Muscle layer of colon (tissue), 2 donors: ENCODE results near the gene PRDM1.
"Not testable (repeated sequence)": the region's sequence is repeated elsewhere in the genome, so short reads cannot be mapped to it uniquely, and the experiment has no call there.

ENCODE experiments used
- H3K27ac ChIP-seq: one replicate; pipeline ENCODE4 v1.7.0; 2013; ENCODE audit warnings: low read depth, mild to moderate bottlenecking, low read length, moderate library complexity
- H3K27me3 ChIP-seq, 2 donors: one replicate each; pipeline ENCODE4 v1.7.0; 2013; ENCODE audit warnings: low read length in 2 of 2, mild to moderate bottlenecking in 2 of 2; ENCODE audit not compliant: insufficient read depth in 2 of 2, control insufficient read depth in 1 of 2
- H3K36me3 ChIP-seq: one replicate; pipeline ENCODE4 v1.7.0; 2013; ENCODE audit warnings: mild to moderate bottlenecking, low read length; ENCODE audit not compliant: insufficient read depth
- H3K4me1 ChIP-seq: one replicate; pipeline ENCODE4 v1.7.0; 2013; ENCODE audit warnings: mild to moderate bottlenecking, low read length; ENCODE audit not compliant: insufficient read depth
- H3K4me3 ChIP-seq, 2 donors: one replicate each; pipeline ENCODE4 v1.7.0; 2013; ENCODE audit warnings: low read length in 2 of 2, low read depth in 1 of 2, mild to moderate bottlenecking in 1 of 2, moderate library complexity in 1 of 2
- H3K9ac ChIP-seq: one replicate; pipeline ENCODE4 v1.7.0; 2013; ENCODE audit warnings: low read length
- H3K9me3 ChIP-seq: one replicate; pipeline ENCODE4 v1.7.0; 2013; ENCODE audit warnings: mild to moderate bottlenecking, low read length
- donor health status: abdominal sarcoma.
- donor health status: Adenocarcinoma of cecum.

PRDM1 gene

DNA sequence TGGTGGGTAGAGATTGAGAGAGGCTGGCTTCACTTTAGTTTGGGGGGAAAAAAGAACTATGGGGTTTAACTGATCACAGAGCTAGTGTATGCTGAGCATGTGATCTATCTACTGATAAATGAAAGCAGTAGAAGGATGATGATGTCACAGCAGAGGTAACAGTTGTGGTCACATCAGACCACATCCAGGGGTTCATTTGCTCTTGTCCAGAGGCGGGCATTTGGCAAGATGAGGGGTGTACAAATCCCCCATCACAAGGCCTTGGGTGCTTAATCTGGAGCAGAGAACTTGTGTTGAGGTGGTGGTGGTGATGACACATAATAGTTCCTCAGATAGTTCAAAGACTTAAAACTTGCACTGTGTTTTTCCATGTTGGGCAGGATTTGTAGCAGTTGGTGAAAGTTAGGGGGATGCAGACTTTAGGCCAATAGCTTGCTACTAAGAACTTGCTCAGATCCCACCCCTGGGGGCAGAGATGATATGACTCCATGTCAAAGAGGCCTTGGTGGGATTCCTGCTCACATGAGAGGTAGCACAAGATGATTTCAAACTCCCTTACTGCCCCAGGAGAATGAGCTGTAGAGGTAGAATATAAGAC, 63.4 kb downstream of the PRDM1 start:
- Histone ChIP-seq H3K9me3 (no peaks in the 10 kb centered on the region), H3K36me3 (no peaks in the 10 kb centered on the region), H3K4me3 (no peak overlapping the region), H3K27me3 (no peaks in the 10 kb centered on the region), H3K27ac (no peak overlapping the region), H3K4me1 (no peaks in the 10 kb centered on the region), H3K9ac (no peak overlapping the region)

DNA sequence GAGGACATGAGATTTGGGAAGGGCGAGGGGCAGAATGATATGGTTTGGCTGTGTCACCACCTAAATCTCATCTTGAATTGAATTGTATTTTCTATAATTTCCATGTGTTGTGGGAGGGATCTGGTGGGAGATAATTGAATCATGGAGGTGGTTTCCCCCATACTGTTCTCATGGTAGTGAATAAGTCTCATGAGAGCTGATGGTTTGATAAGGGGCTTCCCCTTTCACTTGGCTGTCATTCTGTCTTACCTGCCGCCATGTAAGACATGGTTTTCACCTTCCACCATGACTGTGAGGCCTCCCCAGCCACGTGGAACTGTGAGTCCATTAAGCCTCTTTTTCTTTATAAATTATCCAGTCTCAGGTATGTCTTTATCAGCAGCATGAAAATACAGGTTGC, 66.3 kb downstream of the PRDM1 start:
- H3K9me3 ChIP-seq, H3K4me3 ChIP-seq, H3K4me1 ChIP-seq, H3K9ac ChIP-seq, H3K27ac ChIP-seq, H3K27me3 ChIP-seq, H3K36me3 ChIP-seq: not testable (repeated sequence)

DNA sequence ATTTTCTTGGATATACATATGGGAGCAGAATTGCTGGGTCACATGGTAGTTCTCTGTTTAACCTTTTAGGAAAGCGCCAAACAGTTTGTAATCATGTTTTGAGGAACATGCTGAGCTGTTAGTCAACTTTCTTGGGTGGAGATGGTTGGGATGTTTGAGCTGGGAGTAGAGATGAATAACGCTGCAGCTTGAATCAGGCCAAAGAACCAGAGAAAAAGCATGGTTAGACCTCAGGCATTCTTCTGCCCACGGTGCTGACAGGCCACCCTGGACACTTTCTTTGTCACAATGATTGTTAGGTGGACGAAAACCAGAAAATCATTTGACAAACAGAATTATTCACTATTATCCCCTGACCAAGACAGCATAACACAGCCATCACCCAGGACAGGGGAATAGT, 66.8 kb downstream of the PRDM1 start:
- H3K4me1 ChIP-seq: no peaks in the 10 kb centered on the region
- H3K27me3 ChIP-seq: no peaks in the 10 kb centered on the region
- H3K36me3 ChIP-seq: no peaks in the 10 kb centered on the region
- H3K4me3 ChIP-seq: no peak overlapping the region
- H3K9ac ChIP-seq: no peak overlapping the region
- H3K9me3 ChIP-seq: no peaks in the 10 kb centered on the region
- no peak overlapping the region for H3K27ac ChIP-seq

DNA sequence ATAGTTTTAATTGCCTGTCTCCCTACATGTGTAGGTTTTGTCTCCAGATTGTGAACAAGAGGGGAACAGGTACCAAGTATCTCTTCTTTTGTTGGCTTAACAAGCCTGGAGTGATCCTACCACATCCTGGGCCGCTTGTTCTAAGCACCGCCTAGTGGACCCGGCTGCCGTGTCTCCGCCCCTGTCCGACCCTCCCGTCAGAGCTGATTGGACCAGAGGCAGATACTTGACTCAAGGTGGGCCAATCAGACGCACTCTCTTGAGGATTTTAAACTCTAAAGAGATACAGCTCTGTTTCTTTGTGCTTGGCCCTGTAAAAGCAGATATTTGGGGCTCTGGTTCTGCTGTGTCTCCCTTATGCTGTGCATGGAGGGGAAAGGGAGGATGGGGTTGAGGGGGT, 68.2 kb downstream of the PRDM1 start:
- Histone ChIP-seq H3K36me3 (no peaks in the 10 kb centered on the region), H3K27me3 (no peaks in the 10 kb centered on the region), H3K4me3 (no peak overlapping the region), H3K9me3 (no peaks in the 10 kb centered on the region), H3K9ac (no peak overlapping the region), H3K4me1 (no peaks in the 10 kb centered on the region), H3K27ac (no peak overlapping the region)

DNA sequence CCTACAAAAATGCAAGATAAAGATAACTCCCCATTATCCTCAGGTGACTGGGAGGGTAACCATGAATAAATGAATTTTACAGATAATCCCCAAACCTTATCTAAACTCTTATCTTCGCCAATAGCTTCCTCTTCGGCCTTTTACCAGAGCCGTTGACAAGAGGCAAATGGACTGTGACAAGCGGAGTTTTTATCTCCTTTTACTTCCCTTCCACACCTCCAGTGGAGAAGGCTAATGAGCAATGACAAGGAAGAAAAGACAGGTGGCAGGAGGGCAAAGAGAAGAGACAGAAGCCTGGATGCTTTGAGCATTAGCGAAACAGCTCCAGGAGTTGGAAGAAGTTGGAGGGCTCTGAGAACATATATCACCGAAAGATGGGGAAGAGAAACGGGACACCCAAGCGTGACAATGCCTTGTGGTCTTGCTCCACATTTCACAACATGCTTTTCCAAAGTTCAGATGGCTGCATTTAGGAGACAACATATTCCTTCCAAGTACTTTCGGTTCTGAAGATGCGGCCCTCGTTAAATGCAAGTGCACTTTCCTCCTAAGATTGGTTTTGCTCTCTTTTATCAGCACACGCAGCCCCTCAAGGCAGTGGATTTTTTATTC, 69.2 kb downstream of the PRDM1 start:
- H3K36me3 ChIP-seq: no peaks in the 10 kb centered on the region
- H3K9ac ChIP-seq: no peak overlapping the region
- no peaks in the 10 kb centered on the region for H3K9me3 ChIP-seq
- H3K27me3 ChIP-seq: no peaks in the 10 kb centered on the region
- no peak overlapping the region for H3K27ac ChIP-seq
- no peaks in the 10 kb centered on the region for H3K4me1 ChIP-seq
- H3K4me3 ChIP-seq: no peak overlapping the region

DNA sequence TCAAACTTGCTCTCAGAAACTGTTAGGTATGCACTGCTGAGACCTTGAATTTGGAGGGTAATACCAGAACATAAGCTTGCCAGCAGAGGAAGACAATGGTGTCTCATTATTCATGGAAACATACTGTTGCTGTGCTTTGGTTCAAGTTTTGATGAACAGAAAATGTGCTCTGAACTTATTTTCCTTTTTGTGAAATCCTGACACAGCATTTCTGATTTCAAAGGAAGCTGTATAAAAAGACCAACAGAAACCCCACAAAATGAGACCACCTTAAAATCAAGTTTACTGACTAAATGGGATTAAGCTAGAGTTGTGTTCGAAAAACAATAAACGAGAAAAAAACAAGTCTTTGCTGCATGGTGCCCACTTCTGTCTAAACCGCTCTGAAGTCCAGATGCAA, 70.3 kb downstream of the PRDM1 start:
- no peak overlapping the region for H3K27ac ChIP-seq
- H3K4me1 ChIP-seq: no peaks in the 10 kb centered on the region
- no peak overlapping the region for H3K9ac ChIP-seq
- H3K4me3 ChIP-seq: no peak overlapping the region
- H3K36me3 ChIP-seq: no peaks in the 10 kb centered on the region
- H3K9me3 ChIP-seq: no peaks in the 10 kb centered on the region
- no peaks in the 10 kb centered on the region for H3K27me3 ChIP-seq

DNA sequence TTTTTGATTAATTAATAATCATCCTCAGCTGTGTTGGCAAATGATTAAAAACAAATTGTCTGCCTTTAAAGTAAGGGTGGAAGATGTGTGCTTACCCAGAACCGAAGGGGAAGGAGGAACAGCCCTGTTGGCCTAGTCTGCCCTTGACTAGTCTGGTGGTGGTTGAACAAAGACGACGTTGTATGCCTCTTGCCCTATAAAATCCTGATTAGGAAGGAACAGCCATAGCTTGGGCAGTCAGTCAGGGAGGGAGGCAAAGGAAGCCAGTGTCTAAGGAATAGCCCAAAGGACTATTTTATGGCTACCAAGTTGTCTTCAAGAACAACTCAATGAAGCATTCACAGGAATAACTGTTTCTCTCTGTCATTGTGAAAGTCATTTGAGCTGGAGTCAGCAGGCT, 70.7 kb downstream of the PRDM1 start:
- no peaks in the 10 kb centered on the region for H3K36me3 ChIP-seq
- no peaks in the 10 kb centered on the region for H3K27me3 ChIP-seq
- no peak overlapping the region for H3K9ac ChIP-seq
- no peaks in the 10 kb centered on the region for H3K4me1 ChIP-seq
- no peak overlapping the region for H3K4me3 ChIP-seq
- H3K9me3 ChIP-seq: no peaks in the 10 kb centered on the region
- no peak overlapping the region for H3K27ac ChIP-seq

DNA sequence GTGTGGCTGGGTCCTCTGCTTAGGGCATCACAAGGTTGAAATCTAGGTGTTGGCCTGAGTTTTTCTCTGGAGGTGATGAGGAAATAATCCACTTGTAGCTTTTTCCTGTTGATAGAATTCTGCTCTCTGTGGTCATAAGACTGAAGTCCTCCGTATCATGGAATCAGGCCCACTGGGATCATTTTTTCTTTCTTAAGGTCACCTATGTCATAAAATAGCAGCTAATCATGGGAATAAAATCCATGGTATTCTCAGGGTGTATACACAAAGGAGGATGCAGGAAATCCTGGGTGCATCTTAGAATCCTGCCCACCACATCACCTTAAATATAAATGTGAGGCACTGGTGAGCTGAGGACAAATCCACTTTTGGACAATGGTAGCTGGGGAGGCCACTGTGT, 72.7 kb downstream of the PRDM1 start:
- H3K36me3 ChIP-seq: no peaks in the 10 kb centered on the region
- H3K4me1 ChIP-seq: no peaks in the 10 kb centered on the region
- no peaks in the 10 kb centered on the region for H3K9me3 ChIP-seq
- H3K9ac ChIP-seq: no peak overlapping the region
- no peak overlapping the region for H3K27ac ChIP-seq
- no peak overlapping the region for H3K4me3 ChIP-seq
- H3K27me3 ChIP-seq: no peaks in the 10 kb centered on the region
